Measurements from ENCODE around the gene VPS39. TPM values are rescaled to one million over a fixed set of nuclear protein-coding genes. Genes with fewer than 3 reads are reported as not detected.

Gene VPS39
- total RNA-seq, 4 donors from 2014 or later, result 105 to 354 (median 153) TPM

DNA sequence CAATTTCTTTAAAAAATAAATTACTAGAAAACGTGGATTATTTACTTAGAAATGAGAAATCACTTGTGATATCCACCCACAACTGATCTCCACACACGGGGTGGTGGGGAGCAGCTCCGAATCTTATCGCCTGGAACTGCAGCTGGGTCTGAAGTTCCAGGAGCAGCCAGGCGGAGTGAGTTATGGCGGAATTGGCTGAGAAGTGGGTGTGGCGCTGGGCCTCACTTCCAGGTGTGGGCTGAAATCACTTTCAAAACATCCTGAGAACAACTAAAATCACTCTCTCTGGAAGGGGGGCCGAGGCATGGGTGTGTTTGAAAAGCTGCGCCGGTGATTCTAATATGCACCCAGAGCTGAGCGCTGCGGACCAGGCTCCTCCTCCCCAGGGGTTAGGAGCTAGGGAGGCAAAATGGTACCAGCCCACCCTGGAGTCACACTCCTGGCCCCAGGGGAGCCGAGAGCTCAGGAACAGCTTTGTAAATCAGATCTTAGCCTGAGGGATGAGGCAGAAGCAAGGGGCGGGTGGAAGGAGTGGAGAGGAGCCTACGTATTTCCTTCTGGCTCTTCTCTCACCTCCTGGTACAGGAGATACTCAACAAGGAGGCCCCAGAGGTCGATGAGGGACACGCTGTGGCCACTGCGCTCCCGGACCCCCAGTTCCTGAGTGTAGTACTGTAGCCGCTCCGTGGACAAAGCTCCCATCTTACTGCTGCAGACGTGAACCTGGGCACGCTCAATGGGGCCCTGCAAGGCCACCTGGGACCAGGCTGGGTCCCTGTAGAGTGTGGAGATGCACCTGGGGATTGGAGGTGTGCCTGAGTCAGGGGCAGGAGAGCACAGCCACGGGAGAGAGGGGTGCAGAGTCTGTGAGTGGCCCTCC, 61.3 kb downstream of the VPS39 start:
- H3K27me3 ChIP-seq, result no peaks in the 10 kb centered on the region
- H3K27ac ChIP-seq, result no peak overlapping the region
- no peaks in the 10 kb centered on the region for H3K9me3 ChIP-seq
- WGBS, 2 donors (ENCODE audit: low coverage in 1 of 2), result 67 to 80% methylated on average over 5 to 24 of the region's 24 CpGs
- intact Hi-C loops (cut with DNase I; ENCODE audit: low total_unique reads), result no loop called here
- no peaks in the 10 kb centered on the region for H3K36me3 ChIP-seq
- in situ Hi-C loops (cut with MboI; ENCODE audit: low pct_ligation_motif_present in 1 of 4, low pct_unique_long_range_greater_than_20kb in 1 of 4, low sequenced_read_pairs in 3 of 4), result no loop called here
- no peak for DNase-seq
- no peak overlapping the region for H3K4me3 ChIP-seq
- TF ChIP-seq EP300 (IDR thresholded peaks at IDR 0.05; ENCODE audit: low read depth) (no peak), POLR2AphosphoS5 (IDR thresholded peaks at IDR 0.05) (no peak), POLR2A (IDR thresholded peaks at IDR 0.05) (no peak)
- TF ChIP-seq, protein P1, sequence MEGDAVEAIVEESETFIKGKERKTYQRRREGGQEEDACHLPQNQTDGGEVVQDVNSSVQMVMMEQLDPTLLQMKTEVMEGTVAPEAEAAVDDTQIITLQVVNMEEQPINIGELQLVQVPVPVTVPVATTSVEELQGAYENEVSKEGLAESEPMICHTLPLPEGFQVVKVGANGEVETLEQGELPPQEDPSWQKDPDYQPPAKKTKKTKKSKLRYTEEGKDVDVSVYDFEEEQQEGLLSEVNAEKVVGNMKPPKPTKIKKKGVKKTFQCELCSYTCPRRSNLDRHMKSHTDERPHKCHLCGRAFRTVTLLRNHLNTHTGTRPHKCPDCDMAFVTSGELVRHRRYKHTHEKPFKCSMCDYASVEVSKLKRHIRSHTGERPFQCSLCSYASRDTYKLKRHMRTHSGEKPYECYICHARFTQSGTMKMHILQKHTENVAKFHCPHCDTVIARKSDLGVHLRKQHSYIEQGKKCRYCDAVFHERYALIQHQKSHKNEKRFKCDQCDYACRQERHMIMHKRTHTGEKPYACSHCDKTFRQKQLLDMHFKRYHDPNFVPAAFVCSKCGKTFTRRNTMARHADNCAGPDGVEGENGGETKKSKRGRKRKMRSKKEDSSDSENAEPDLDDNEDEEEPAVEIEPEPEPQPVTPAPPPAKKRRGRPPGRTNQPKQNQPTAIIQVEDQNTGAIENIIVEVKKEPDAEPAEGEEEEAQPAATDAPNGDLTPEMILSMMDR (IDR thresholded peaks at IDR 0.05), result no peak
- H3K4me1 ChIP-seq, result peaks cover 0 to 15% (median 6%) of the 10 kb centered on the region in 4 donors

DNA sequence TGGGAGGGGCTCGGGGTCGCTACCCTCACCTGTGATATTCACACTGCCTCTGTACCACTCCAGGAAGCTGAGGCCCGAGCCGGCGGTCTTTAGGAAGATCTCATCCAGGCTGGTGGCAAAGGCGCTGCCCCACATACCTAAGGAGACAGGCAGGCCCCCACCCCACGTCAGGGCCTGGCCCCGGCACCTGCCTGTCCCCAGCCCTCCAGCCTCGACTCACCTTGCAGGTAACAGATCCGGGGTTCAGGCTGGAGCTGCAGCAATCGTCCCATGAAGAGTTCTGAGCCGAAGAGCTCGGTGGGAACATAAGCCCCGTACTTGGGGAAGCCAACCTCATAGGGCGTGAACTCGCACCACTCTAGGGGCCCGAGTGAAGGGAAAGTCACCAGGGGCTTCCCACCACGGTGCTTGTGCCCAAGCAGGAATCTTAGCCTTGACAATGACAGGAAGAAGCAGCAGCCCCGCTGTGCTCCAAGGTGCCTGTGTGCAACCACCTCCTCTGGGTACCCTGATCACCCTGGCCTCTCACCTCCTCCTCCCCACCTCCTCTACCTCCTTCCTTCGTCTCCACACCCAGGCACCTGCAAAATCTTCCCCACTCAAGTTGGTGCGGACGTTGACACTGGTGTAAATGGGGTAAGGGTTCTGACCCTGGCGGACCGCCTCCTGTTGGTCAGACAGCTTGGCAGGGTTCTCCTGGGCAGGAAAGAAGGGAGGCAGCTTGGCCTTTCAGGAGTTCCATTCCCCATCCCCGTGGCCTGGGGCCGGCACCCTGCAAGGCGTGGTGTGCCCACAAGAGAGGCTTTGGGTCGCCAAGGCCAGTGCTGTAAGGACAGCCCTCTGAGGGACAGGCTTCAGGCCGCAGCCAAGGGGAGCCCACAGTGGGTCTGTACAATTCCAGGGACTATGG, 62.3 kb downstream of the VPS39 start:
- DNase-seq, result no peak
- Histone ChIP-seq H3K27me3 (no peaks in the 10 kb centered on the region), H3K4me3 (no peak overlapping the region), H3K9me3 (no peaks in the 10 kb centered on the region), H3K27ac (no peak overlapping the region), H3K4me1 (peaks cover 0 to 10% (median 6%) of the 10 kb centered on the region in 4 donors), H3K36me3 (no peaks in the 10 kb centered on the region)
- intact Hi-C loops (cut with DNase I; ENCODE audit: low total_unique reads) (no loop called here), in situ Hi-C loops (cut with MboI; ENCODE audit: low pct_ligation_motif_present in 1 of 4, low pct_unique_long_range_greater_than_20kb in 1 of 4, low sequenced_read_pairs in 3 of 4) (no loop called here)
- TF ChIP-seq, protein P1 (IDR thresholded peaks at IDR 0.05), result no peak
- TF ChIP-seq EP300 (IDR thresholded peaks at IDR 0.05; ENCODE audit: low read depth) (no peak), POLR2AphosphoS5 (IDR thresholded peaks at IDR 0.05) (no peak), POLR2A (IDR thresholded peaks at IDR 0.05) (no peak)
- WGBS, 2 donors (ENCODE audit: low coverage in 1 of 2), result 60 to 83% methylated on average over 1 to 29 of the region's 29 CpGs

DNA sequence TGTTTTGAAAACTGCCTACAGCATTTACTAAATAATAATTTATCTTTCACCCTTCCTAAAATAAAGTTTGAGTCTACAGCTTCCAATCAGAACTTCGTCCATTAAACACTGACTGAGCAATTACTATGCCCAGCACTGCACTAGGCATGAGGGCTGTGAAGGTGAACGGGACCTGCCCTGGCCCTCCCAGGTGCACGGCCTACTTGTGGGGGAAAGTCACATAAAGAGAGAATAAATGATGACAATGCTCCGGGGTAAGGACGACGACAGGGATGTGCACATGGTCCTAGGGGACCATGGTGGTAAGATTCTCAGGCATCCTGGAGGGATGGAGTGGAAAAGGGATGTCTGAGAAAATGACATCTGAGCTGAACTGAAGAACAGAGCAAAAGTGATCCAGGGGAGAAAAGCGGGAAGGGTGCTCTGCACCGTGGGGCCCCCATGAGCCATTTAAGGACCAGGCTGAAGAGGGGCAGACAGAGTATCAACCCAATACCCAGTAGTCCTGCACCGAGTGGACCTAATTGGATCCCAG, 63.2 kb downstream of the VPS39 start:
- Histone ChIP-seq H3K4me3 (no peak overlapping the region), H3K9me3 (no peaks in the 10 kb centered on the region), H3K36me3 (no peaks in the 10 kb centered on the region), H3K27me3 (no peaks in the 10 kb centered on the region), H3K27ac (no peak overlapping the region), H3K4me1 (peaks cover 0 to 19% (median 8%) of the 10 kb centered on the region in 4 donors)
- WGBS, 2 donors (ENCODE audit: low coverage in 1 of 2), result 74 to 80% methylated on average over 3 to 9 of the region's 9 CpGs
- TF ChIP-seq POLR2AphosphoS5 (IDR thresholded peaks at IDR 0.05) (no peak), POLR2A (IDR thresholded peaks at IDR 0.05) (no peak), EP300 (IDR thresholded peaks at IDR 0.05; ENCODE audit: low read depth) (no peak)
- TF ChIP-seq, protein P1 (IDR thresholded peaks at IDR 0.05), result no peak
- DNase-seq, result no peak
- intact Hi-C loops (cut with DNase I; ENCODE audit: low total_unique reads), result no loop called here
- in situ Hi-C loops (cut with MboI; ENCODE audit: low pct_ligation_motif_present in 1 of 4, low pct_unique_long_range_greater_than_20kb in 1 of 4, low sequenced_read_pairs in 3 of 4), result no loop called here
